Kidney tubule cell (primary cell): ENCODE data around the gene PLEKHA6.
A peak's percentile ranks its signal among the peaks of the same experiment; 100 is the strongest.

Experiments
- DNase-seq: peaks from one replicate; pipeline ENCODE4 v3.0.0-alpha.2; 2018; ENCODE audit warnings: low spot score

Gene PLEKHA6

GRCh38 chr1:204383163-204383904 lies 23.6 kb upstream of the PLEKHA6 start:
- no peak for DNase-seq

DNA sequence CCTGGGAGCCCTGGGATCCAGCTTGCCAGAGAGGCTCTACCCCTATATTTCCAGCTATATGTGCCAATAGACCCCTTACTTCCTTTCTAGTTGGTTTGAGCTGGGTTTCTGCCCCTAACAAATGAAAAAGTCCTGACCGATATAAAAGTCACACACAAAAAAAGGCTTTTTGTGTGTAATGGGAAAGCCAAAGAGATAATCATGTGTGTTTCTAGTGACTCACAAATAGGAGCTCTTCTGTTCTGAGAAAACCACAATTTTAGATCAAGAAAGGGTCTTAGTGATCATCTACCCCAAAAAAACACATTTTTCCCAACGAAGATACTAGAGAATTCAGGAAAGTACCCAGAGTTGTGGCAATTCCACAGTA lies 23.0 kb upstream of the PLEKHA6 start:
- no peak for DNase-seq

GRCh38 chr1:204380293-204380831 lies 20.6 kb upstream of the PLEKHA6 start:
- DNase-seq = no peak

GRCh38 chr1:204377800-204378668 lies 18.3 kb upstream of the PLEKHA6 start:
- peak; percentile 93 for DNase-seq

DNA sequence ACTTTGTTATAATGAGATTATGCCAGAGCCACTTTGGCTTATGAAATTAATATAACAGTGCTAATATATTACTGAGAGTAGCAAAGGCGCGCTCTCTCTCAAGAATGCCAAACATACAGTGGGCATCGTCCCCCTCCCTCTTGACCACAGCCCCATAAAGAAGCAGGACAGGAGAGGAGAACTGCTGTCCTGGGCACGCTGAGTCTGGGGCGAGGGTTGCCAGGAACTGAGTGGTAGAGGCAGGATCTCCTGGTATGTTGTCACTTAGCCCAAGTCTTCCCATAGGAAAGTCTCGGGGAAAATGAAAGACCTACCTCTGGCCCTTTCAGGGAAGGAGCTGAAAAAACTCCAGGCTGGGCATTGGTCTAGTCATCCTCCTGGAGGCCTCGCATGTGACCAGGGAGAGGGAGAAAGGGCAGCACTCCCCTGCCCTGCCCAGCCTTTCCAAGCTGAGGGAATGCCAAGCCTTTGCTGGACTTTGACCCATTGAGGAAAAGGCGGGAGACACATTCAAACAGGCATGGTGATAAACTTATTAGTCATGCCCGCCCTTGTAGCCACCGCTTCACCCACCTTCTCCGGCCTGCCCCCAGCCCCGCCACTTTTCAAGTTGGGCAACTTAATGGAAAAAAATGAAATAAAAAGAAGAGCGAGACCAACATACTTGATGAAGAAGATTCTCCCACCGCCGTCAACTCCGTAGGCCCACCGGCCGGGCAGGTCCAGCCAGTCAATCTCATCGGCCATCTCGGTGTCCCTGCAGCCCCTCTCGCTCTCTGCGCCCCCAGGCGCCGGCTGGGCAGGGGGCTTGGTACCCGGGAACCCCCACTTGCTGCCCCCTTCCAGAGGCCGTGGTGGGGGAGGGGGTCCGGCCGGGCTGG lies 17.4 kb upstream of the PLEKHA6 start:
- DNase-seq = peak; percentile 88

DNA sequence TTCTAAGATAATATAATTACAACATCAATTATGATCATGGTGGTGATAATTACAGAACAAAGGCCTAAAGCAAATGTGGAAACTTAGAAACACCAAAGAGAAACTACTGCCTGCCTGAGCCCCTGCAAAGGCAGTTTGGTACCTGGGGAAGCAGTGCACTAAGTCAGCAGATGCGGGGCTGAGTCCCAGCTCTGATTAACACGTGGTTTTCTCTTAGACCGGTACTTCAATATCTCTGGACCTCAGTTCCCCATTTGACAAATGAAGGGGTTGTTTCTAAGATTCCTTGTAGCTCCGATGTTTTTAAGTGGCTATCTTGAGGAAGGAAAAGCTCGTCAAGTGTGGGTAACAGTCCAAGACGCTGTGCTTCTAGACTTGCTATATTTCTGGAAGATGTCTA lies 16.7 kb upstream of the PLEKHA6 start:
- no peak for DNase-seq

- DNase-seq = no peak
These were observed 14.2 kb upstream of the PLEKHA6 start for GRCh38 chr1:204373911-204374310.

DNA sequence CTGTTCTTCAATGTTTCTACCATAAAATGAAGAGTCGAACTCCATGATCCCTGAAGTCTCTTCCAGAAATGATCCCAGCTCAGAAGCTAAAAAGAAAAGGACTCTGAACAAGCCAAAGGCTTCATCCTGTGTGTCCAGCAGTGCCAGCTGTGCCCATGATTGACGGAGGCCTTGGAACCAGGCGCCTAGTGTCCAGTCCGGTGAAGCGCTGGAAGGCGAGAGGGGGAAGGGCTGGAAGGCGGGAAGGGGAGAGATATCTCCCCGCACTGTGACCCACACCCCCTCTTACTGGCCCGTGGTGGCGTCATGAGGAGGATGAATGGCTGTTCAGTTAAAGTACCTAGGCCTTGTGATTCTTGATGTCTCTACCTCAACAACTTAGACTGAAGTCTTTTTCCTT lies 10.4 kb upstream of the PLEKHA6 start:
- DNase-seq = no peak

DNA sequence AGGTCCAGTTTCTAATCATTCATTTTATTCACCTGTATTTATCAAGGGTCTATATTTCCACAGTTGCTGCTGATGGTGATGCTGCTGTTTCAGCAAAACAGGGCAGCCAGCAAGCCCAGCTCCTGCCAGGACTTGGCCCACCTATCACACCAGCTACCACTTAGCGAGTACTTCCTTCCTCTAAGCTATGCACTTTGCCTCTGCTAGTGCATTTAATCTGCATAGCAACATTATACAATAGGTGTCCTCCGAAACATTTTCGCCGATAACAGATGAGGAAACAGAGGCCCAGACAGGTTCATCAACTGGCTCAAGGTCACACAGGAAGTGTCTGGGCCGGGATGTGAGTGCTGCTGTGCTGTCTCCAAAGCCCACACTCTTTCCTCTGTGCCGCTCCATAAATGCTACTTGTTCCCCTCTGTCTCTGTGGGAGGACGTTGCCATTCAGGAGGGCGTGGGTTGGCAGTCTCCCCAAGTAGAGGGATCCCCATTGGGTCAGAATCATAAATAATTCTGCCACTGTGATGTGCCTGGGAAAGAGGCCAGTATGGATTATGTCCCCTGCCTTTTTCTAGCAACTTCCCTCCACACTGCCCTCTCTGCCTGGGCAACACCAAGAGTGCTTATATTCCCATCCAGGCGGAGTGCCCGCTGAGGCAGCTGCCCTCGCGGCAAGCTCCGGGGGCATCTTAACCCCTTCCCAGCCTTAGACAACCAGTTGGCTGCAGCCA lies 9.4 kb upstream of the PLEKHA6 start:
- DNase-seq = no peak

DNA sequence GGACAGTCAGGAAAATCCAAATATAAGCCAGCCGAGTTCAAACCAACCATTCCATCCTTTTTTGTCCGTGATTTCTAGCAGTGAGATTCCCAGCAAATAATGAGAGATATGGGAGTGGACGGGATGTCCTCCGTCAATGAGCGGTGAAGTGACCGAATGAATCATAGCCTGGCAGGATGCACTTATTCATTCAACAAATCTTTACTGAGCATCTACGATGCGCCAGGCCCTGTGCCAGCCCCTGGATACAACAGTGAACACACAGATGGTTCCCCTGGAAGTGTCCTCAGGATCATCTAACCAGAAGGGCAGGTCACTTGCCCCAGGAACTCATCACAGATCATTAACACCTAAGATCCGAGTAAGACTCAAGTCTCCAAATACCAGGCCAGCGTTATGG lies 8.2 kb upstream of the PLEKHA6 start:
- DNase-seq = no peak

DNA sequence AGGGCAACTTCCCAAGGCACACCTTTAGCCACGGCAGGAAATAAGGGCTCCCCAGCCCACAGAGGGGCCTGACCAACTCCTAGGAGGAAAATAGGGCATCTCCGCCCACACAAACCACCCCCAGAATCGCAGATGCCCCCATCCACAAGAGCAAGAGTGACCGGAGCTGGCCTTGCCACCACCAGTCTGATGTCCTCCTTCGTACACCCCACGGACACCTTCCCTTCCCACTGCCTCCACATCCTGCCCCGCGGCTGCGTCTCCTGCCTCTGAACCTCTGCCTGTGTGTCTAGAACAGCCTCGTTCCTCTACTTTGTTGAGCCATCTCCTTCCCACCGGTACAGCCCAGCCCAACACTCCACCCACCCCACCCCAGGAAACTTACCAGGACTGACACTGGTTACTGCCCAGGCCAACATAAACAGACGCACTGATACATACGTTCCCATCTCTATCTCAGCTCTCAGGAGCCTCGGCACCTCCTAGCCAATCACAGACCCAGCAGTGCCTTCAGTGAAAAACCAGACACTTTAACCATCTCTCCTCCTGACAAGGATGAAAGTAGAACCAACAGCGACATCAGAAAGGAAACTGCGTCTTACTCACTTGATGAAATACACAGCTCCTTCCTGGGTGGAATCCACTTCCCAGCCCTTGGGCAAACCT lies 7.6 kb upstream of the PLEKHA6 start:
- DNase-seq = no peak

GRCh38 chr1:204366759-204367158 lies 7.0 kb upstream of the PLEKHA6 start:
- no peak for DNase-seq

- peak; percentile 77 for DNase-seq
These were observed 3.8 kb upstream of the PLEKHA6 start for GRCh38 chr1:204363335-204364114.

DNA sequence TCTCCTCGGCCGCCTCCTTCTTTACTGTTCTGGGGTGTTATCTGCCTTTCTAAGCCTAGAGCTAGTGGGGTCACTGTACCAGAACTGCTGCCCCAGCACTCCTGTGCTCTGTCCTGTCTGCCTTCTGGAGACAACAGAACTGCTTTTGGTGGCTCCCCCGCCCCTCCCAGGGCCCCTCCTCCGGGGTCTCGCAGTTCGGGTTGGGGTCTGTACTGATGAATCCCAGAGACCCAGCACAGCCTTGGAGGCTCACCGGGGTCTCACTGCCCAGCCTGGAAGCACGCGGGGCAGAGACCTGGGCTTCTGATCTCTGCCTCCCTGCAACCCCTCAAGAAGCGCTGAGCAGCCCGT lies 3.2 kb upstream of the PLEKHA6 start:
- no peak for DNase-seq

DNA sequence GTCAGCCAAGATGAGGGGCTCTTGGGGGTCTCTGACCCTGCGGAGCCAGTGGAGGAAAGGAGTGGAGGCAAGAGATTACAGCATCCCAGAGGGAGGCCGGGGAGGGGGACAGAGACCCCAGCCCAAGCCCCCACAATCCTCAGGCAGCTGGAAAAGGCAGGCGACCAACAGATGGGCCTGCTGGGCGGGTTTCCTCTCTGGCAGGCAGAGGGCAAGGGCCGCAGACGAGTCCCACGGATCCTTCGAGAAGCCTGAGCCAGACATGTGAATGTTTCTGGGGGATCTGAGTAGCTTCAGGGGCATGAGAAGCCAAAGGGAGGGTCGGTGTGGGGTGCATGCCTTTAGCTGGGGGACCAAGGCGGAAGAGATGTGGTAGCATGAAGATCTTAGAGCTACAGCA lies 2.1 kb upstream of the PLEKHA6 start:
- DNase-seq = no peak

DNA sequence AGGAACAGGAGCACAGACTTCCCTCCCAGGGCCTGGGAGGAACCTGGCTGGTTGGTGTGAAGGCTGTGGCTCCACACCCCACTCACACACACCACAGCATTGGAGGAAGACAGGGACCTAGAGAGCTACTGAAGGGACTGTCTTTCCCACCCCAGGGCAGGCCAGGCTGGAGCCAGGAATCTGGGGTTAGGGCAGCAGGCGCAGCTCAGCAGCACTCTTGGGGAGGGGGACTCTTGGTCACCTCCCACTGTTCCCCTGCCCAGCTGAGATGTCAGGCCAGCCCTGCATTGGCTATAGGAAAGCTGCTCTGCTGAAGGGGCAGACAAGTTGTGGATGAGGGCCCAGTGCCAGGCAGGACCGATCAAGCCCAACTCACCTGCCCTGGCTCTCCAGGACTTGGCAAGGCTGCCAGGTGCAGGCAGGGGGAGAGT lies 1.6 kb upstream of the PLEKHA6 start:
- DNase-seq = no peak

- DNase-seq = no peak
These were observed 585 bp upstream of the PLEKHA6 start for GRCh38 chr1:204360314-204360713.

DNA sequence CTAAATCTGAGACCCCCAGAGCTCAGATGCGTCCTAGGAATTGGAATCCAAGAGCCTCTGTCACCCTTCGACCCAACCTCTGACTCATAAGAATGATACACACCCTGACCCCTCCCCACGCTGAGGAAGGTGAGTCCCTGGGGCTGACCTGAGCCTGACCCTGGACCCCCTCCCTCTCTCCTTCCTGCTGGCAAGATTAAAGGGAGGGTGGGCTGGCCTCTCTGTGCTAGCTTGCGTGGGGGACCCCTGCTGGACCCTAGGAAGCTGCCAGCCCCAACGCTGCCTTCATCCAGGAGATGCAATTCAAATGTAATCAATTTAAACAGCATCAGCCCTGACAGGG lies 627 bp downstream of the PLEKHA6 start:
- no peak for DNase-seq

DNA sequence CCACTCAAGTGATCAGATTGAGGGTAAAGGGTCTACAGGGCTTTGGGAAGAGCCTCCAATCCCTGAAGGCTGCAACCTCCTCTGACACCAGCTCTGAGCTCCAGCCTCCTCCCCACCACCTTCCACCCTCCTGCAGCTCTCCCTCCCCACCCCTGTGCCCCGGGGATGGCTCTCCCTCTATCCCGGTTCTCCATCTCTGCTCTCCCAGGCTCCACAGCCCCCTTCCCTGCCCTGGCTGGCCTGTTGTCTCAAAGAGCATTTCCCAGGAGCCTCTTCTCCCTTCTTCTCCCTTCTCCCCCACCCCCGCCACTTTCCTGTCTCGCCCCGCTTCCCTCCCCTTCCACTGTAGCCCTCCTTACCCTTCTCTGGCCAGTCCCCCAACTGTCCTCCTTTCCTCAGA lies 1.1 kb downstream of the PLEKHA6 start:
- no peak for DNase-seq
